Measurements from ENCODE around the gene IKZF1. TPM values are rescaled to one million over a fixed set of nuclear protein-coding genes. Genes with fewer than 3 reads are reported as not detected.

The IKZF1 gene
- total RNA-seq, 1 experiment from 2014 or later: 0.57 TPM

DNA sequence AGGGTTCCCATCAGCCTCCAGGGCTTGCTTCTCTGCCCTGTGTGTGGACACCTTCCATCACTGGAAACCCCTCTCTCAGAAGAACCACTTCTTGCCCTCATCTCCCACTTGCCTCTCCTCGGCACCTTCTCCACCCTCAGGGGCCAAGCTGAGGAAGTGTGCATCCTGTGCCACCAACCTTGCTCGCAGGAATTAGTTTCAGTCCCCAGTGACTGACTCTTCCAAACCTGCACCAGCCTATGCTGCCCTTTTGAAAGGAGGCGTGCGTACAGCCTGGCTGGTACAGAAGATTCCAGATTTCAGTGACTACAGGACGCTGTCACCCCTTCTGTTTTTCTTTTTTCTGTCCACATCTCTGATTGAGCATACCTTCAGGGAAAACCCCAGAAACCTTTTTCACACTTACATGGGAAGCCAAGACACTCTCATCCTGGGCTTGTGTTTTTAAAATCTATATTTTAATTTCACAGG lies 67.1 kb downstream of the IKZF1 start:
- Histone ChIP-seq H3K36me3 (ENCODE audit: control insufficient read depth in 1 of 2, insufficient read depth in 2 of 2, low read length in 2 of 2) (no peaks in the 10 kb centered on the region), H3K27me3 (ENCODE audit: insufficient read depth, low read length) (no peaks in the 10 kb centered on the region), H3K4me2 (ENCODE audit: low read length) (no peak overlapping the region), H3K9me3 (ENCODE audit: control insufficient read depth in 1 of 2, insufficient read depth in 1 of 2, low read depth in 1 of 2, low read length in 2 of 2) (peaks cover 0 to 8% of the 10 kb centered on the region in 2 experiments; a peak in 1 of 4 replicates), H3K9me2 (ENCODE audit: insufficient read depth) (no peaks in the 10 kb centered on the region), H3K79me2 (ENCODE audit: insufficient read depth, low read length) (no peaks in the 10 kb centered on the region), H3K4me3 (replicated peaks in 1 of 2; ENCODE audit: low read depth in 1 of 2, low read length in 2 of 2) (no peak overlapping the region), H3K9ac (ENCODE audit: low read length) (no peak overlapping the region), H2AFZ (ENCODE audit: low read depth, low read length, poor library complexity, severe bottlenecking) (no peak overlapping the region), H3K4me1 (ENCODE audit: control insufficient read depth in 1 of 2, insufficient read depth in 2 of 2, low read length in 2 of 2) (no peaks in the 10 kb centered on the region), H4K20me1 (ENCODE audit: insufficient read depth) (no peaks in the 10 kb centered on the region), H3K27ac (ENCODE audit: low read depth, low read length) (no peak overlapping the region)
- CTCF ChIA-PET: no interaction called here
- no peak for ATAC-seq
- no TSS peak for BruUV-seq (replicated peaks)
- no peak for TF ChIP-seq SIN3A (IDR thresholded peaks at IDR 0.05; ENCODE audit: low read depth)
- no peak for TF ChIP-seq FOSL1 (IDR thresholded peaks at IDR 0.05; ENCODE audit: low read depth)
- no peak for TF ChIP-seq YY1 (IDR thresholded peaks at IDR 0.05; ENCODE audit: extremely low read depth, insufficient replicate concordance, low read depth, low read length)
- TF ChIP-seq, protein P1, sequence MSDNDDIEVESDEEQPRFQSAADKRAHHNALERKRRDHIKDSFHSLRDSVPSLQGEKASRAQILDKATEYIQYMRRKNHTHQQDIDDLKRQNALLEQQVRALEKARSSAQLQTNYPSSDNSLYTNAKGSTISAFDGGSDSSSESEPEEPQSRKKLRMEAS (IDR thresholded peaks at IDR 0.05): no peak
- no peak for TF ChIP-seq ELF1 (IDR thresholded peaks at IDR 0.05; ENCODE audit: borderline replicate concordance, low read depth)
- no peak for TF ChIP-seq ZFX (IDR thresholded peaks at IDR 0.05)
- no peak for TF ChIP-seq CEBPB (IDR thresholded peaks at IDR 0.05; ENCODE audit: low read depth)
- TF ChIP-seq EZH2 (IDR thresholded peaks at IDR 0.05): no peak
- no peak for TF ChIP-seq POLR2A (IDR thresholded peaks at IDR 0.05; ENCODE audit: borderline replicate concordance, extremely low read depth, insufficient read depth, insufficient read length)
- no peak for TF ChIP-seq JUND (IDR thresholded peaks at IDR 0.05)
- POLR2A ChIA-PET: no interaction called here
- intact Hi-C loops (cut with micrococcal nuclease): no loop called here
- RAD21 ChIA-PET (ENCODE audit: low non-redundant PET in 1 of 2, low total read pairs in 2 of 2, uncharacterized antibody in 2 of 2, unreplicated experiment in 2 of 2): no interaction called here
- no peak for DNase-seq (ENCODE audit: low read depth, low spot score)

DNA sequence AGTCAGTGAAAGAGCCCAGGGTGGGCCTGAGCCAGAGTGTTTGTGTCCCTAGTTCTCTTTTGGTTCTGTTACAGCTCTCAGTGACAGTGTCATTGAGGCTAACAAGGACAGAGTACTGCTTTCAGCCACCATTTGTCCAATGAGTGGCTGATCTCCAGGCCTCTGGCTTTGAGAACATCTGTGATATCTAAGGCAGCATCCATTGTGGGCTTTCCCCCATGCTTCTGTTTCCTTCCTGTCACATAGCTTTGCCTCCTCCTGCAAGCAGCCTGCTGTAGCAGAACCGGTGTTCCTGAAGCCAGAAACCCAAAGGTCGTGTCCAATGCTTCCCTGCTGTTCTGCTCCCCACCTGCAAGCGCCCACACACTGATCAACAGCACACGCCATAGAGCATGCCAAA lies 68.4 kb downstream of the IKZF1 start:
- no peak for ATAC-seq
- H3K27me3 ChIP-seq (ENCODE audit: insufficient read depth, low read length): no peaks in the 10 kb centered on the region
- no peak for DNase-seq (ENCODE audit: low read depth, low spot score)
- no peaks in the 10 kb centered on the region for H3K4me1 ChIP-seq (ENCODE audit: control insufficient read depth in 1 of 2, insufficient read depth in 2 of 2, low read length in 2 of 2)
- intact Hi-C loops (cut with micrococcal nuclease): no loop called here
- H3K4me2 ChIP-seq (ENCODE audit: low read length): no peak overlapping the region
- H3K4me3 ChIP-seq (replicated peaks in 1 of 2; ENCODE audit: low read depth in 1 of 2, low read length in 2 of 2): no peak overlapping the region
- no peak overlapping the region for H3K9ac ChIP-seq (ENCODE audit: low read length)
- ChIA-PET POLR2A (no interaction called here), CTCF (no interaction called here), RAD21 (ENCODE audit: low non-redundant PET in 1 of 2, low total read pairs in 2 of 2, uncharacterized antibody in 2 of 2, unreplicated experiment in 2 of 2) (no interaction called here)
- BruUV-seq (replicated peaks): no TSS peak
- no peak overlapping the region for H2AFZ ChIP-seq (ENCODE audit: low read depth, low read length, poor library complexity, severe bottlenecking)
- H3K9me3 ChIP-seq (ENCODE audit: control insufficient read depth in 1 of 2, insufficient read depth in 1 of 2, low read depth in 1 of 2, low read length in 2 of 2): peaks cover 0 to 6% of the 10 kb centered on the region in 2 experiments; a peak in 1 of 4 replicates
- no peaks in the 10 kb centered on the region for H3K36me3 ChIP-seq (ENCODE audit: control insufficient read depth in 1 of 2, insufficient read depth in 2 of 2, low read length in 2 of 2)
- no peaks in the 10 kb centered on the region for H3K79me2 ChIP-seq (ENCODE audit: insufficient read depth, low read length)
- no peaks in the 10 kb centered on the region for H4K20me1 ChIP-seq (ENCODE audit: insufficient read depth)
- no peak overlapping the region for H3K27ac ChIP-seq (ENCODE audit: low read depth, low read length)
- no peaks in the 10 kb centered on the region for H3K9me2 ChIP-seq (ENCODE audit: insufficient read depth)
- TF ChIP-seq YY1 (IDR thresholded peaks at IDR 0.05; ENCODE audit: extremely low read depth, insufficient replicate concordance, low read depth, low read length) (no peak), RAD21 (IDR thresholded peaks at IDR 0.05; ENCODE audit: low read depth) (no peak), SP1 (IDR thresholded peaks at IDR 0.05; ENCODE audit: low read depth) (no peak), CEBPB (IDR thresholded peaks at IDR 0.05; ENCODE audit: low read depth) (no peak), EZH2phosphoT487 (IDR thresholded peaks at IDR 0.05; ENCODE audit: borderline replicate concordance) (no peak), JUND (IDR thresholded peaks at IDR 0.05) (no peak), EGR1 (IDR thresholded peaks at IDR 0.05; ENCODE audit: low read depth) (no peak), TCF7L2 (IDR thresholded peaks at IDR 0.05; ENCODE audit: borderline replicate concordance, extremely low read depth, insufficient read depth, insufficient read length) (no peak), ZFX (IDR thresholded peaks at IDR 0.05) (no peak), CBX3 (IDR thresholded peaks at IDR 0.05; ENCODE audit: low read depth) (no peak), FOSL1 (IDR thresholded peaks at IDR 0.05; ENCODE audit: low read depth) (no peak)
- TF ChIP-seq, protein P1 (IDR thresholded peaks at IDR 0.05): no peak
- TF ChIP-seq, protein P2, sequence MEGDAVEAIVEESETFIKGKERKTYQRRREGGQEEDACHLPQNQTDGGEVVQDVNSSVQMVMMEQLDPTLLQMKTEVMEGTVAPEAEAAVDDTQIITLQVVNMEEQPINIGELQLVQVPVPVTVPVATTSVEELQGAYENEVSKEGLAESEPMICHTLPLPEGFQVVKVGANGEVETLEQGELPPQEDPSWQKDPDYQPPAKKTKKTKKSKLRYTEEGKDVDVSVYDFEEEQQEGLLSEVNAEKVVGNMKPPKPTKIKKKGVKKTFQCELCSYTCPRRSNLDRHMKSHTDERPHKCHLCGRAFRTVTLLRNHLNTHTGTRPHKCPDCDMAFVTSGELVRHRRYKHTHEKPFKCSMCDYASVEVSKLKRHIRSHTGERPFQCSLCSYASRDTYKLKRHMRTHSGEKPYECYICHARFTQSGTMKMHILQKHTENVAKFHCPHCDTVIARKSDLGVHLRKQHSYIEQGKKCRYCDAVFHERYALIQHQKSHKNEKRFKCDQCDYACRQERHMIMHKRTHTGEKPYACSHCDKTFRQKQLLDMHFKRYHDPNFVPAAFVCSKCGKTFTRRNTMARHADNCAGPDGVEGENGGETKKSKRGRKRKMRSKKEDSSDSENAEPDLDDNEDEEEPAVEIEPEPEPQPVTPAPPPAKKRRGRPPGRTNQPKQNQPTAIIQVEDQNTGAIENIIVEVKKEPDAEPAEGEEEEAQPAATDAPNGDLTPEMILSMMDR (IDR thresholded peaks at IDR 0.05 in 2 of 3, conservative IDR thresholded peaks at IDR 0.05 in 1 of 3; ENCODE audit: borderline replicate concordance in 1 of 3, insufficient read depth in 1 of 3, low read depth in 2 of 3, low read length in 2 of 3): no peak
- TF ChIP-seq, protein P3, sequence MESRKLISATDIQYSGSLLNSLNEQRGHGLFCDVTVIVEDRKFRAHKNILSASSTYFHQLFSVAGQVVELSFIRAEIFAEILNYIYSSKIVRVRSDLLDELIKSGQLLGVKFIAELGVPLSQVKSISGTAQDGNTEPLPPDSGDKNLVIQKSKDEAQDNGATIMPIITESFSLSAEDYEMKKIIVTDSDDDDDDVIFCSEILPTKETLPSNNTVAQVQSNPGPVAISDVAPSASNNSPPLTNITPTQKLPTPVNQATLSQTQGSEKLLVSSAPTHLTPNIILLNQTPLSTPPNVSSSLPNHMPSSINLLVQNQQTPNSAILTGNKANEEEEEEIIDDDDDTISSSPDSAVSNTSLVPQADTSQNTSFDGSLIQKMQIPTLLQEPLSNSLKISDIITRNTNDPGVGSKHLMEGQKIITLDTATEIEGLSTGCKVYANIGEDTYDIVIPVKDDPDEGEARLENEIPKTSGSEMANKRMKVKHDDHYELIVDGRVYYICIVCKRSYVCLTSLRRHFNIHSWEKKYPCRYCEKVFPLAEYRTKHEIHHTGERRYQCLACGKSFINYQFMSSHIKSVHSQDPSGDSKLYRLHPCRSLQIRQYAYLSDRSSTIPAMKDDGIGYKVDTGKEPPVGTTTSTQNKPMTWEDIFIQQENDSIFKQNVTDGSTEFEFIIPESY (IDR thresholded peaks at IDR 0.05; ENCODE audit: extremely low read depth, insufficient replicate concordance, low read length): no peak
